Neural progenitor cell (in vitro differentiated cells): ENCODE measurements around the gene RPL27. TPM values are rescaled to one million over a fixed set of nuclear protein-coding genes. Genes with fewer than 3 reads are reported as not detected.

ENCODE experiments used
- DNase-seq: peaks from one replicate; pipeline ENCODE4 v3.0.0-alpha.2; 2016; ENCODE audit warnings: low spot score
- H2AFZ ChIP-seq: fragments of 200-600 bp; sonication (generic); replicated peaks from 2 replicates; pipeline ENCODE4 v1.6.1; 2016; ENCODE audit warnings: antibody characterized with exemption
- H3F3A ChIP-seq: fragments of 200-600 bp; sonication (generic); 2 replicates; pipeline ENCODE4 v1.6.1; 2016; ENCODE audit warnings: antibody characterized with exemption, low read depth
- H3K27ac ChIP-seq: fragments of 200-600 bp; sonication (generic); 2 replicates; pipeline ENCODE4 v1.5.1; 2016; ENCODE audit warnings: mild to moderate bottlenecking
- H3K27me3 ChIP-seq: fragments of 200-600 bp; sonication (generic); 2 replicates; pipeline ENCODE4 v1.6.1; 2016; ENCODE audit warnings: mild to moderate bottlenecking, moderate library complexity
- H3K36me3 ChIP-seq: fragments of 200-600 bp; sonication (generic); 2 replicates; pipeline ENCODE4 v1.5.1; 2016
- H3K4me1 ChIP-seq: fragments of 200-600 bp; sonication (generic); 2 replicates; pipeline ENCODE4 v1.6.1; 2016; ENCODE audit warnings: mixed run types
- H3K4me2 ChIP-seq: fragments of 200-600 bp; sonication (generic); 2 replicates; pipeline ENCODE4 v1.6.1; 2016
- H3K4me3 ChIP-seq: fragments of 200-600 bp; sonication (generic); 2 replicates; pipeline ENCODE4 v1.5.1; 2016
- H3K79me2 ChIP-seq: fragments of 200-600 bp; sonication (generic); 2 replicates; pipeline ENCODE4 v1.6.1; 2016; ENCODE audit warnings: low read depth
- H3K9ac ChIP-seq: fragments of 200-600 bp; sonication (generic); 2 replicates; pipeline ENCODE4 v1.6.1; 2016
- H3K9me3 ChIP-seq: fragments of 200-600 bp; sonication (generic); 2 replicates; pipeline ENCODE4 v1.5.1; 2016; ENCODE audit warnings: low read depth
- H4K20me1 ChIP-seq: fragments of 200-600 bp; sonication (generic); 2 replicates; pipeline ENCODE4 v1.6.1; 2016; ENCODE audit warnings: low read depth
- H3K27ac Mint-ChIP-seq: 3 replicates; pipeline ENCODE4 v1.8.0; 2021; ENCODE audit warnings: mixed read lengths
- H3K27me3 Mint-ChIP-seq: 2 replicates; pipeline ENCODE4 v1.8.0; 2022; ENCODE audit warnings: low read depth, mild to moderate bottlenecking, inconsistent platforms, moderate library complexity, mixed read lengths; ENCODE audit not compliant: insufficient read depth
- H3K36me3 Mint-ChIP-seq: 3 replicates; pipeline ENCODE4 v1.8.0; 2021; ENCODE audit warnings: mixed read lengths
- H3K4me1 Mint-ChIP-seq: 3 replicates; pipeline ENCODE4 v1.8.0; 2021; ENCODE audit warnings: mixed read lengths
- H3K4me3 Mint-ChIP-seq: 3 replicates; pipeline ENCODE4 v1.8.0; 2021; ENCODE audit warnings: mild to moderate bottlenecking, moderate library complexity, mixed read lengths
- H3K9me3 Mint-ChIP-seq: 3 replicates; pipeline ENCODE4 v1.8.0; 2020; ENCODE audit warnings: mixed read lengths
- CTCF ChIP-seq: fragments of 200-600 bp; sonication (generic); IDR thresholded peaks from 2 replicates; pipeline ENCODE4 v1.5.1; 2017; ENCODE audit warnings: antibody characterized with exemption, mild to moderate bottlenecking
- EZH2 ChIP-seq: fragments of 200-600 bp; sonication (generic); IDR thresholded peaks from 2 replicates; pipeline ENCODE4 v1.6.1; 2017; ENCODE audit warnings: antibody characterized with exemption, mild to moderate bottlenecking, moderate library complexity
- EZH2phosphoT487 ChIP-seq: fragments of 200-600 bp; sonication (generic); IDR thresholded peaks from 2 replicates; pipeline ENCODE4 v1.6.1; 2017; ENCODE audit warnings: antibody characterized with exemption
- total RNA-seq: library from RNA; depleted of rRNA; stranded (reverse); fragments of >200 nt; gene quantifications from 2 replicates; pipeline ENCODE4 v1.2.3, GENCODE V29; 2015; ENCODE audit warnings: low replicate concordance

Gene RPL27
- total RNA-seq, 1 donor from 2014 or later, result 1,934 TPM

GRCh38 chr17:43027091-43028032 is 29.1 kb downstream of the RPL27 start:
- Histone ChIP-seq H4K20me1 (no peaks in the 10 kb centered on the region), H3K4me2 (peak overlapping the region; percentile 90), H3K27me3 (no peaks in the 10 kb centered on the region), H3K4me1 (peaks cover 26% of the 10 kb centered on the region), H3K9ac (no peak overlapping the region), H3K36me3 (no peaks in the 10 kb centered on the region), H3K9me3 (no peaks in the 10 kb centered on the region), H3K4me3 (no peak overlapping the region), H3F3A (peaks cover 32% of the 10 kb centered on the region), H3K79me2 (peaks cover 16% of the 10 kb centered on the region), H3K27ac (no peak overlapping the region), H2AFZ (no peak overlapping the region)
- Mint-ChIP-seq H3K4me1 (peaks cover 29% of the 10 kb centered on the region), H3K36me3 (peaks cover 15% of the 10 kb centered on the region), H3K27ac (peak overlapping the region; percentile 54), H3K27me3 (peaks cover 12% of the 10 kb centered on the region), H3K9me3 (peaks cover 2% of the 10 kb centered on the region), H3K4me3 (peak overlapping the region; percentile 47)
- no peak for TF ChIP-seq EZH2
- TF ChIP-seq CTCF, result no peak
- no peak for TF ChIP-seq EZH2phosphoT487
- DNase-seq, result no peak

GRCh38 chr17:43028221-43028861 is 30.1 kb downstream of the RPL27 start:
- Mint-ChIP-seq H3K4me3 (no peak overlapping the region), H3K9me3 (peaks cover 2% of the 10 kb centered on the region), H3K27me3 (peaks cover 14% of the 10 kb centered on the region), H3K36me3 (peaks cover 15% of the 10 kb centered on the region), H3K27ac (no peak overlapping the region), H3K4me1 (peaks cover 33% of the 10 kb centered on the region)
- no peaks in the 10 kb centered on the region for H3K9me3 ChIP-seq
- H3K36me3 ChIP-seq, result no peaks in the 10 kb centered on the region
- H3K27me3 ChIP-seq, result no peaks in the 10 kb centered on the region
- no peak for DNase-seq
- no peak overlapping the region for H3K9ac ChIP-seq
- peaks cover 30% of the 10 kb centered on the region for H3K4me1 ChIP-seq
- no peaks in the 10 kb centered on the region for H4K20me1 ChIP-seq
- no peak for TF ChIP-seq EZH2
- no peak for TF ChIP-seq CTCF
- no peak for TF ChIP-seq EZH2phosphoT487
- peaks cover 40% of the 10 kb centered on the region for H3F3A ChIP-seq
- H2AFZ ChIP-seq, result no peak overlapping the region
- peaks cover 16% of the 10 kb centered on the region for H3K79me2 ChIP-seq
- H3K4me3 ChIP-seq, result no peak overlapping the region
- no peak overlapping the region for H3K27ac ChIP-seq
- H3K4me2 ChIP-seq, result no peak overlapping the region

GRCh38 chr17:43030137-43030767 is 32.0 kb downstream of the RPL27 start:
- H3K4me3 Mint-ChIP-seq, result no peak overlapping the region
- no peak overlapping the region for H3K4me3 ChIP-seq
- TF ChIP-seq EZH2phosphoT487 (no peak), CTCF (no peak), EZH2 (no peak)
- peaks cover 43% of the 10 kb centered on the region for H3F3A ChIP-seq
- DNase-seq, result no peak
- peaks cover 49% of the 10 kb centered on the region for H3K4me1 ChIP-seq
- H3K9me3 ChIP-seq, result no peaks in the 10 kb centered on the region
- peaks cover 16% of the 10 kb centered on the region for H3K79me2 ChIP-seq
- no peak overlapping the region for H2AFZ ChIP-seq
- no peak overlapping the region for H3K9ac ChIP-seq
- H3K27ac ChIP-seq, result no peak overlapping the region
- peak overlapping the region; percentile 4 for H3K27ac Mint-ChIP-seq
- no peaks in the 10 kb centered on the region for H3K9me3 Mint-ChIP-seq
- H3K4me1 Mint-ChIP-seq, result peaks cover 48% of the 10 kb centered on the region
- no peaks in the 10 kb centered on the region for H3K36me3 ChIP-seq
- H3K27me3 Mint-ChIP-seq, result peaks cover 9% of the 10 kb centered on the region
- no peaks in the 10 kb centered on the region for H4K20me1 ChIP-seq
- H3K36me3 Mint-ChIP-seq, result peaks cover 15% of the 10 kb centered on the region
- no peak overlapping the region for H3K4me2 ChIP-seq
- no peaks in the 10 kb centered on the region for H3K27me3 ChIP-seq
